Measurements from ENCODE around the gene PER2. TPM values are rescaled to one million over a fixed set of nuclear protein-coding genes. Genes with fewer than 3 reads are reported as not detected.

Gene PER2
- total and polyA plus RNA-seq, 12 donors: 1.4 to 19.0 (median 7.1) TPM

DNA sequence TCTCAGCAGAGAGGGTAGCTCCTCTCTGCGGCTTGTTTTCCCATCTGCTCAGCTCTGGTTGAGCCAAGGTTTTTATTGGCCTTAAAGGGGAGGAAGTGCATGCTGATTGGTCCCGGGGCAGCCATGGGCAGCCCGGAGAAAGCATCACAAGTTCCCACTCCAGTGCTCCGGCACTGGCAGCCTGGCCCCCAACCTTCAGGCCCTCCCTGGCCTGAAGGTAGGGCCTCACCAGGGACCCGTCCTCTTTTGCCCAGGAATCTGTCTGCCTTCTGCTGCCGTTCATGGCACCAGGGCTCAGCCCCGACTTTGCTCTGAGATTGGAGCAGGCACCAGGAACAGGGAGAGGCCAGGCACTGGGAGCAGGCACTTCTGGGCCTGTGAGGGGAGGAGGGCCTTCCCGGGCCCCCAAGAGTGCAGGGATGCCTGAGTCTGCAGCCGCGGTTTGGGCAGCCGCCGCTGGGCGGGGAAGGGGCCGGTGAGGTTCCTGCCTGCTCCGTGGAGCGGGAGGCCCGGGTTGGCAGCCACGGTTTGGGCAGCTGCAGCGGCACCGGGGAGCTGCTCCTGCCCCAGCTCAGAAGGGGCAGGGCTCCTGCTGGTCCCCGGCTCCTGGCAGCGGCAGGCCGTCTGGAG, 67.4 kb downstream of the PER2 start:
- ATAC-seq (peak in 7 of 8 donors; percentile 34 to 86 (median 58)), DNase-seq (no peak)

DNA sequence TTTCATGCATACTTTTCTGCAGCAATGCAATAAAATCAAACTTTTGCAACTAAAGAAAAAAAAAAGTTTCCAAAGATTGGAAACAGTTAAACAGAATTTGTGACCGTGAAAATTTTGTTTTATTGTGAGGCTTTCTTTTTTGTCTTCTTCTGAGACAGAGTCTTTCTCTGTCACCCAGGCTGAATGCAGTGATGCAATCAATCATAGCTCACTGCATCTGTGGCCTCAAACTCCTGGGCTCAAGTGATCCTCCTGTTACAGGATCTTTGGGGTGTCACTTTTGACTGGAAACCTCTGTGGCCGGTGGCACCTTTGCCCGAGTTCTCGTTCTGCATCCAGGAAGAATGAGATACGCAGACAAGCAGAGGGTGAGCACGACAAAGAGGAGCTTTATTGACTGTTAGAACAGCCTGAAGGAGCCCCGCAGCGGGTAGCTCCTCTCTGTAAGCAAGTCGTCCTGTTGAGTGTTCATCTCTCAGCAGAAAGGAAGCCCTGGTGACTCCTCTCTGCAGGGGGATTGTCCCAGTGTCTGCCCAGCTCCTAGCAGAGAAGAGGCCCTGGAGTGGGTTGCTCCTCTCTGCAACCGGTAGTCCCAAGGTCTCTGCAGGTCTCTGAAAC, 68.0 kb downstream of the PER2 start:
- no peak for DNase-seq
- Histone ChIP-seq H3K36me3 (no peaks in the 10 kb centered on the region), H3K27me3 (no peaks in the 10 kb centered on the region), H3K9me3 (no peaks in the 10 kb centered on the region), H3K4me3 (peak overlapping the region in 1 of 10 donors; percentile 24), H3K4me1 (peaks cover 0 to 6% (median 0%) of the 10 kb centered on the region in 9 donors), H3K27ac (no peak overlapping the region)
- TF ChIP-seq, protein P1, sequence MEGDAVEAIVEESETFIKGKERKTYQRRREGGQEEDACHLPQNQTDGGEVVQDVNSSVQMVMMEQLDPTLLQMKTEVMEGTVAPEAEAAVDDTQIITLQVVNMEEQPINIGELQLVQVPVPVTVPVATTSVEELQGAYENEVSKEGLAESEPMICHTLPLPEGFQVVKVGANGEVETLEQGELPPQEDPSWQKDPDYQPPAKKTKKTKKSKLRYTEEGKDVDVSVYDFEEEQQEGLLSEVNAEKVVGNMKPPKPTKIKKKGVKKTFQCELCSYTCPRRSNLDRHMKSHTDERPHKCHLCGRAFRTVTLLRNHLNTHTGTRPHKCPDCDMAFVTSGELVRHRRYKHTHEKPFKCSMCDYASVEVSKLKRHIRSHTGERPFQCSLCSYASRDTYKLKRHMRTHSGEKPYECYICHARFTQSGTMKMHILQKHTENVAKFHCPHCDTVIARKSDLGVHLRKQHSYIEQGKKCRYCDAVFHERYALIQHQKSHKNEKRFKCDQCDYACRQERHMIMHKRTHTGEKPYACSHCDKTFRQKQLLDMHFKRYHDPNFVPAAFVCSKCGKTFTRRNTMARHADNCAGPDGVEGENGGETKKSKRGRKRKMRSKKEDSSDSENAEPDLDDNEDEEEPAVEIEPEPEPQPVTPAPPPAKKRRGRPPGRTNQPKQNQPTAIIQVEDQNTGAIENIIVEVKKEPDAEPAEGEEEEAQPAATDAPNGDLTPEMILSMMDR (IDR thresholded peaks at IDR 0.05): no peak
- 76 to 79% methylated on average over 10 of the region's 10 CpGs for WGBS, 2 donors
- no peak for ATAC-seq
- intact Hi-C loops (cut with DNase I): no loop called here

More for the DNA sequence above, 67.4 kb downstream of the PER2 start:
- H3K4me3 ChIP-seq: peak overlapping the region in 6 of 10 donors; percentile 3 to 39 (median 19)
- H3K27ac ChIP-seq: peak overlapping the region in 2 of 10 donors; percentile 40
- H3K36me3 ChIP-seq: no peaks in the 10 kb centered on the region
- H3K4me1 ChIP-seq: peaks cover 0 to 10% (median 0%) of the 10 kb centered on the region in 9 donors
- H3K27me3 ChIP-seq: no peaks in the 10 kb centered on the region
- no peaks in the 10 kb centered on the region for H3K9me3 ChIP-seq
- intact Hi-C loops (cut with DNase I): no loop called here
- TF ChIP-seq, protein P1 (IDR thresholded peaks at IDR 0.05): no peak
- WGBS, 2 donors: 78% methylated on average over 21 to 23 of the region's 23 CpGs

DNA sequence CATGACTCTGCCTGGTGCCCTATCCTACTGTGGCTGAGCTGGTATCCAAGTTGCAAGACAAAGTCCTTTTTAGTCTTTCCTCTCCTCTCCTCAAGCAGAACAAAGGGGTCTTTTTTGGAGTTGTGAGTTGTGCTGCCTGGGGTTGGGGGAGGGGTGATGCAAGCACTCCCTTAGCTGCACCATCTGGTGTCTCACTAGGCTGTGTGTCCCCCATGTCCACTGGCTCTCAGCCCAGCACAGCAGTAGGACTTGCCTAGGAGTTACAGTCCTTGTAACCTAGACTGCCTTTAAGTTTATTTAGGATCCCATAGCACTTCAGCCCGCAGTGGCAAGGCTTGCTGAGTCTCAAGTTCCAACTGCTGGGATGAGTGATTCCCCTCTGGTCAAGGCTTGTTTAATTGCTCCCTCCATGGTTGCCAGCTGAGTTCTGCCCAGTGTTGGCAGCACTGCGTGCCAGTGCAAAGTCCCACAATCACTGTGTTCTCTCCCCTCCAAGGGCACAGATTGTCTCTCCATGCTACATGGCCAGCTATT, 71.7 kb downstream of the PER2 start:
- Histone ChIP-seq H3K27me3 (peaks cover 0 to 7% (median 0%) of the 10 kb centered on the region in 7 donors), H3K9me3 (peaks cover 0 to 4% (median 0%) of the 10 kb centered on the region in 11 donors), H3K4me1 (peaks cover 0 to 6% (median 0%) of the 10 kb centered on the region in 9 donors), H3K27ac (peak overlapping the region in 5 of 10 donors; percentile 14 to 44 (median 31)), H3K36me3 (no peaks in the 10 kb centered on the region), H3K4me3 (no peak overlapping the region)
- intact Hi-C loops (cut with DNase I): loop anchor here in 1 of 10 donors (1.0 kb wide), 1 partner anchor 49 kb away; no protein-coding TSS in a partner anchor
- ATAC-seq: peak in 7 of 8 donors; percentile 56 to 95 (median 78)
- TF ChIP-seq, protein P1 (IDR thresholded peaks at IDR 0.05): no peak
- WGBS, 2 donors: 72 to 75% methylated on average over 2 of the region's 2 CpGs
- DNase-seq: no peak

DNA sequence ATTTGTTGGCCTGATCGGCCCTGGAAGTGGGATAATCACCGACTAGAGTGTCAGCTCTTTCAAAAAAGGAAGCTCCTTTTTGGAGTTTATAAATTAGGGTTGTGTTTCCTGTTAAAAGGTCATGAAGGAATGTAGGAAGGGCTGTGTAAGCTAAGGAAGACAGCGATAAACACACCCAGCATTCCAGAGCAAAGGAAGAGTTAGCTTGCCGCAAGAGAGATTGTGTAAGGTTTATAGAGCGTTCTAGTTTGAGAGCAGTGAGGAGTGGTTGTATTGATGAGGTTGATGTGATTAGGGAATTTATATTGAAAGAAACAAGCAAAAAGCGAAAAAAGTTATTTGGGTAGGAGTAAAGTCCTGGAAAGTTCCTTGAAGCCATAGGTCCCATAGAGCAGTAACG, 81.4 kb downstream of the PER2 start:
- Histone ChIP-seq H3K9me3 (no peaks in the 10 kb centered on the region), H3K4me1 (peaks cover under 1 to 15% (median 10%) of the 10 kb centered on the region in 9 donors), H3K36me3 (no peaks in the 10 kb centered on the region), H3K4me3 (no peak overlapping the region), H3K27me3 (no peaks in the 10 kb centered on the region), H3K27ac (no peak overlapping the region)
- WGBS, 2 donors: 73 to 83% methylated on average over 7 of the region's 7 CpGs
- no peak for ATAC-seq
- intact Hi-C loops (cut with DNase I): no loop called here
- TF ChIP-seq, protein P1 (IDR thresholded peaks at IDR 0.05): no peak
- no peak for DNase-seq
